Nephron progenitor cell (in vitro differentiated cells): Measurements from ENCODE around the gene RYR3.

Experiments used
- DNase-seq: peaks from one replicate; pipeline ENCODE4 v3.0.0; 2021
- H3K27ac Mint-ChIP-seq: 2 replicates; pipeline ENCODE4 v1.8.0; 2021; ENCODE audit warnings: mild to moderate bottlenecking, moderate library complexity, mixed read lengths
- H3K27me3 Mint-ChIP-seq: 2 replicates; pipeline ENCODE4 v1.8.0; 2021; ENCODE audit warnings: mild to moderate bottlenecking, low read depth, mixed read lengths; ENCODE audit not compliant: poor library complexity
- H3K36me3 Mint-ChIP-seq: 2 replicates; pipeline ENCODE4 v1.8.0; 2021; ENCODE audit warnings: low read depth, mixed read lengths
- H3K4me1 Mint-ChIP-seq: 2 replicates; pipeline ENCODE4 v1.8.0; 2021; ENCODE audit warnings: mixed read lengths
- H3K4me3 Mint-ChIP-seq: 2 replicates; pipeline ENCODE4 v1.8.0; 2021; ENCODE audit warnings: mild to moderate bottlenecking, moderate library complexity, mixed read lengths
- H3K9me3 Mint-ChIP-seq: 2 replicates; pipeline ENCODE4 v1.8.0; 2021; ENCODE audit warnings: mild to moderate bottlenecking, moderate library complexity, mixed read lengths
- TF ChIP-seq, protein P1 (sequence below): fragments of 200-600 bp; sonication (generic); IDR thresholded peaks from 2 replicates; pipeline ENCODE4 v1.5.0; 2021; ENCODE audit warnings: antibody characterized with exemption

The RYR3 gene

DNA sequence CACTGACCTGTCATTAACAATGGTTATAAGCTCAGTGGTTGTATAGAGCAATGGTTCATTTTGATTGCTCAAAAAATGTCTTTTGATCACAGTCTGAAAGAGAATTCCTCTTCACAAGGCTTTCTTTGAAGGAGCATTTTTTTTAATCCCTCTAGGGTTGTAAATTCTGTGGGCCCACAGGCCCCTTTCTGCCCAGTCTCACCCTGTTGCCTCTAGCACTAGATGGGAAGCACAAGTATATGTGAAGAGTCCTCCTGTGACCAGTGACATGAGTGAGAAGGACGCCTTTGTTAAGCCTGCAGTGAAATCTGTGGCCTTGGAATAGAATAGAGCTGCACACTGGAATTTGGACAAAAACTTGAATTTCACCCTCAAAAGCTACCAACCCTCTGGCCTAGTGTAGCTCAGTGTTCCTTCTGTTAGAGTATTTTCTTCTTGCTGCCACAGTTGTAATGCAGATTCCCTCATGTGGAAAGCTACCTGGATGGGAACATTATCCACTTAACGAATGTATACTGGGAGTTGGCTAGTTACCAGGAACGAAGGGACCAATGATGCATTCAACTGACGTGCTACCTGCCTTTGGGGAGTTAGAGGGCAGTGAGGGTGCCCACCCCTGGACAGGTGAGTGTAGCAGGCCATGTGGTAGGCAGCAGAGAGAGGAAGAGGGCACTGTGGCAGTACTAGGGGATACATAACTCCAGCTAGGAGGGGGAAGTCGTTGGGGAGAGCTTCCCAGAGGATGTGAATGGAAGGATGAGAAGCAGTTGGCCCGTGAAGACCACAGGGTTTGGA lies 28.3 kb upstream of the RYR3 start:
- H3K36me3 Mint-ChIP-seq: no peaks in the 10 kb centered on the region
- TF ChIP-seq, protein P1, sequence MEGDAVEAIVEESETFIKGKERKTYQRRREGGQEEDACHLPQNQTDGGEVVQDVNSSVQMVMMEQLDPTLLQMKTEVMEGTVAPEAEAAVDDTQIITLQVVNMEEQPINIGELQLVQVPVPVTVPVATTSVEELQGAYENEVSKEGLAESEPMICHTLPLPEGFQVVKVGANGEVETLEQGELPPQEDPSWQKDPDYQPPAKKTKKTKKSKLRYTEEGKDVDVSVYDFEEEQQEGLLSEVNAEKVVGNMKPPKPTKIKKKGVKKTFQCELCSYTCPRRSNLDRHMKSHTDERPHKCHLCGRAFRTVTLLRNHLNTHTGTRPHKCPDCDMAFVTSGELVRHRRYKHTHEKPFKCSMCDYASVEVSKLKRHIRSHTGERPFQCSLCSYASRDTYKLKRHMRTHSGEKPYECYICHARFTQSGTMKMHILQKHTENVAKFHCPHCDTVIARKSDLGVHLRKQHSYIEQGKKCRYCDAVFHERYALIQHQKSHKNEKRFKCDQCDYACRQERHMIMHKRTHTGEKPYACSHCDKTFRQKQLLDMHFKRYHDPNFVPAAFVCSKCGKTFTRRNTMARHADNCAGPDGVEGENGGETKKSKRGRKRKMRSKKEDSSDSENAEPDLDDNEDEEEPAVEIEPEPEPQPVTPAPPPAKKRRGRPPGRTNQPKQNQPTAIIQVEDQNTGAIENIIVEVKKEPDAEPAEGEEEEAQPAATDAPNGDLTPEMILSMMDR: no peak
- no peaks in the 10 kb centered on the region for H3K9me3 Mint-ChIP-seq
- peaks cover 8% of the 10 kb centered on the region for H3K4me1 Mint-ChIP-seq
- no peak overlapping the region for H3K4me3 Mint-ChIP-seq
- no peak for DNase-seq
- peak overlapping the region; percentile 40 for H3K27ac Mint-ChIP-seq
- no peaks in the 10 kb centered on the region for H3K27me3 Mint-ChIP-seq

DNA sequence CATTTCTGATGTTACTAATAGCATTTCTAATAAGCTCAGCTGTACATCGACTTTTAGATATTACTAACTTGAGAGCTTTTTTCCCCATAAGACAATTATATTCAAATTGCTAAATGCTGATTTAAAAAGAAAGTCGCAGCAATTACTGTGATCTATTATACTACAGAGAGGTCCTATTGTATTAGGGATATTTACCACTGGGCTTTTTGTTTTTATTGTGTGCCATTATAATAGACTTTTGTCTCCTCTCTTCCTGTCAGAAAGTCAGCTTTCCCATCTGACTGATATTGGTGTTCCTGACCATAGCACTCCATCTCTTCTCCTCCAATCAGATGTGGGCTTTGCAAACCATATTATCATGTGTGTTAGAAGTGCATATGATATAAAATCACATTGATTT lies 27.2 kb upstream of the RYR3 start:
- Mint-ChIP-seq H3K27me3 (no peaks in the 10 kb centered on the region), H3K36me3 (no peaks in the 10 kb centered on the region), H3K4me1 (peaks cover 8% of the 10 kb centered on the region), H3K9me3 (no peaks in the 10 kb centered on the region), H3K4me3 (no peak overlapping the region), H3K27ac (no peak overlapping the region)
- DNase-seq: no peak
- TF ChIP-seq, protein P1: no peak

DNA sequence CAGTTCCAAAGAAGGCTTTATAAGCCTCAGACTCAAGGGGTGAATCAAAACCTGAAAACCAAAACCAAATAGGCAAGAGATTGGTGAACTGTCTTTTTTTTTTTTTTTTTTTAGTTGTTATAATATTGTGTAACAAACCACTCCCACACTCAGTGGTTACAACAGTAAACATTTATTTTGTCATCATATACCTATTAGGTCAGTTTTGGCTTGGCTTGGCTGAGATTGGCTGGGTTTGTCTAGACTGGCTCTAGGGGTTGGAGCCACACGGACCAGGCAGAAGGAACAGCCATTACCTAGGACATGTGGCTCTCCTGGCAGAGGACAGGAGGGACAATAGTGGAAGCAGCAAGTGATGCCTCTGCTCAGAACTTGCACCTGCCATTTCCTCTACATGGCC lies 26.4 kb upstream of the RYR3 start:
- DNase-seq: no peak
- peaks cover 8% of the 10 kb centered on the region for H3K4me1 Mint-ChIP-seq
- no peak overlapping the region for H3K27ac Mint-ChIP-seq
- H3K9me3 Mint-ChIP-seq: no peaks in the 10 kb centered on the region
- no peaks in the 10 kb centered on the region for H3K27me3 Mint-ChIP-seq
- TF ChIP-seq, protein P1: no peak
- H3K4me3 Mint-ChIP-seq: no peak overlapping the region
- no peaks in the 10 kb centered on the region for H3K36me3 Mint-ChIP-seq

DNA sequence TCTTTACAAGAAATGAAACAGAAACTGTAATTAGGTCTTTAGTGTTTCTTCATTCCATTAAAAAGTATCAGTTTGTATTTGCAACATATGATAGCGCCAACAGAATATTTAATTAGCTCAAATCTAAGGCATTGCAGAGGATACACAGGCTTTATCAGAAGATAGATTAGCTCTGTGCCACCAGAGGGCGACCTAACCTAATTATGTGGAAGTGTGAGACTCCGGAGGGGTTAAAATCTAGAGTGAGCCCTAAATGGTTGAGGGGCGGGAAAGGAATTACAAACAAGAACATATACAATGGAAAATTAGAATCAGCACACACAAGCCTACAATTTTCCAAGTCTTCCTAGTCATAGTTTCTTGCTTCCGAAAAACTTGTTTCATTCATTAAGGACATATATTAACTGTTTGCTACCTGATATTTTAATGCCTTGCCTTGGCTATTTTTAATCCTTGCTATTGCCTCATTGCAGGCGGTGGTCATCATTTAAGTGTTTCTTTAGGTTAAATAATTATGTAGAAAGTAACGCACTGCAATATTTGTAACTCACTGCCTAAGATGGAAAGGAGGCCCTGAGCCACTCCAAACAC lies 18.0 kb upstream of the RYR3 start:
- no peaks in the 10 kb centered on the region for H3K36me3 Mint-ChIP-seq
- H3K9me3 Mint-ChIP-seq: no peaks in the 10 kb centered on the region
- TF ChIP-seq, protein P1: peak; percentile 85
- no peaks in the 10 kb centered on the region for H3K27me3 Mint-ChIP-seq
- no peak overlapping the region for H3K27ac Mint-ChIP-seq
- peak; percentile 77 for DNase-seq
- H3K4me3 Mint-ChIP-seq: no peak overlapping the region
- peaks cover 15% of the 10 kb centered on the region for H3K4me1 Mint-ChIP-seq

DNA sequence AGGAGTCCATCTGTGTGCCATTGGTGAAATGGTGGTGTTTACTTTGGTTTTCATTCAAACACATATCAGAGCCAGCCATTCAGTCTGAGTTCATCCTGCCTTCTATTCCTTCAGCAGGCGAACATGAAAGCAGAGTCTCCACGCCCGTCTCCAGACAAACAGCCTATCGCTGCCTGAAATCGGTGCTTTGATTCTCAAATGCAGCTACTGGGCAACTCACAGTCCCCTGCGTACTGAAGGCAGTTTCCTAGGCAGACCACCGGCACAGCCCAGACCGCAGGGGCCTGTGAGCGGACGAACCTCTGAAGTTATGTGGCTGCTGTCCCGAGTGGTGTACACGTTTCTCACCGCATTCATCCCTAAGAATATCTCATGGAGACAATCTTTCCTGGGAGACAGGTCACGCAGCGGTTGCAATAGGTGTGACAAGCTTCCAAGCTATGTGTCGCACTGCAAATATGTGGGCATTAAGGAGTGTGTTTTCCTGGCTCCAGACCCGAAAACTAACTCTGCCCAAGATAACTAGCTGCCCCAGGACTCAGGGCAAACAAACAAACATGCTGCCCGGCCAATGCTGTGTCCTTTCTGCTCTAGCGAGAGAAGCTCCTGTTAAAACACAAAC lies 16.9 kb upstream of the RYR3 start:
- Mint-ChIP-seq H3K9me3 (no peaks in the 10 kb centered on the region), H3K36me3 (no peaks in the 10 kb centered on the region), H3K27ac (no peak overlapping the region), H3K4me3 (no peak overlapping the region), H3K27me3 (no peaks in the 10 kb centered on the region), H3K4me1 (peaks cover 15% of the 10 kb centered on the region)
- DNase-seq: peak; percentile 5
- TF ChIP-seq, protein P1: no peak
